Measurements from ENCODE around the gene CCM2. TPM values are rescaled to one million over a fixed set of nuclear protein-coding genes. Genes with fewer than 3 reads are reported as not detected.

CCM2 gene
- polyA plus RNA-seq (ENCODE audit: insufficient read length in 10 of 10) = 10 to 100 TPM; 37.7 to 44.1 (median 40.4) TPM
- long read RNA-seq, donor 1, transcript CCM2-201 (10 exons, 1,894 nt) = major isoform, 6 of 7 reads
- long read RNA-seq, donor 1, partial matches to known transcripts = 0 of 7 reads
- long read RNA-seq, donor 1, other reads (novel, unspliced or antisense) = 0 of 7 reads
- long read RNA-seq, donor 2, partial matches to known transcripts = 0 of 5 reads
- long read RNA-seq, donor 2, other reads (novel, unspliced or antisense) = 0 of 5 reads
- long read RNA-seq, donor 3 = 0 reads
- long read RNA-seq, donor 4, partial matches to known transcripts = 0 of 5 reads
- long read RNA-seq, donor 4, other reads (novel, unspliced or antisense) = 0 of 5 reads
- long read RNA-seq, donor 5, partial matches to known transcripts = 0 of 9 reads
- long read RNA-seq, donor 5, other reads (novel, unspliced or antisense) = 0 of 9 reads
- long read RNA-seq, donor 6, transcript CCM2-201 (10 exons, 1,894 nt) = major isoform, 5 of 10 reads
- long read RNA-seq, donor 6, partial matches to known transcripts = 0 of 10 reads
- long read RNA-seq, donor 6, other reads (novel, unspliced or antisense) = 0 of 10 reads
- long read RNA-seq, donor 7, transcript CCM2-201 (10 exons, 1,894 nt) = major isoform, 9 of 13 reads
- long read RNA-seq, donor 7, partial matches to known transcripts = 0 of 13 reads
- long read RNA-seq, donor 7, other reads (novel, unspliced or antisense) = 0 of 13 reads
- long read RNA-seq, donor 8, partial matches to known transcripts = 5 of 11 reads
- long read RNA-seq, donor 8, other reads (novel, unspliced or antisense) = 0 of 11 reads
- long read RNA-seq, donor 9, partial matches to known transcripts = 0 of 1 reads
- long read RNA-seq, donor 9, other reads (novel, unspliced or antisense) = 0 of 1 reads

DNA sequence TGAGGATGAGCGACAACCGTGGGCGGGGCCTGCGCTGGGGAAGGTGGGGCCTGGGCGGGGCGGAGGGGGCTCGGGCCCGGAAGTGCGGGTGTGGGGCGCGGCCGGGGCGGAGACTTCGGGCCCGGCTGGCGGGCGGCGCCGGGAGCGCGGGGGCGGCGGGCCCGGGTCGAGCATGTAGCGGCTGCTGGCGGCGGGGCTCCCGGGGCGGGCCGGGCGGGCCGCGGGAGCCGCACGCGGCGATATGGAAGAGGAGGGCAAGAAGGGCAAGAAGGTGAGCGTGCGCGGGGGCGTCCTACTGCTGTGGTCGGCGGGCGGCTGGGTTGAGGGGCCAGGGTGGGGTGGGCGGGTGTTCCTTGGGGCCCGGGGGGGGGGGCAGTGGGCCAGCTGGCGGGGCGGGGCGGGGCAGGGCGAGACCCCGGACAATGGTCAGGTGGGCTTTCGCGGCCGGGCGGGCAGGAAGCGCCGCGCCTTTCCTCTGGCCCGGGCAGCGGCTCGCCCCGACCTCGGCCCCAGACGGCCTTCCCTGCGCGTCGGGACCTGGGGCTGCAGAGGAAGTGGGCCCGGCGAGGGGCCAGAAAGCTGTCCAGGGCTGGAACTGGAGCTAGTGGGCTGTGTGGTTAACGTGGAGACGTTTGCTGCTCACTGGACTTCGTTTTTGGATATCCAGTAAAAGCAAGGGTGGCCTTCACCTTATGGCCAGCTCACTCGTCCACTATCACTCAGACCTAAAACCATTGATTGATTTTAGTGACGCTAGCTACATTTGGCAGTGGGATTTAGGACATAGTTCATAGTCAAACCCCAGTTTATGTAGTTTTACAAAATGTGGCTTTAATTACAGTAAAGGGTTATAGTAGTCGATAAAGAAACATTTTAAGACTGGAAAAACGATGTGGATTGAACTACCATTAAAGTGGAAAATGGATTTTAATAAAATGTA lies at the start of gene CCM2:
TSS of gene CCM2 (plus strand) at position 109 of the 940 bp plus-strand sequence. CDS start at position 242, 133 bp downstream.
- peak in 2 of 3 donors; percentile 62 to 82 for DNase-seq

GRCh38 chr7:44953156-44953555 lies 46.8 kb upstream of the CCM2 start:
- no peak for DNase-seq

GRCh38 chr7:44955733-44956132 lies 44.3 kb upstream of the CCM2 start:
- no peak for DNase-seq

DNA sequence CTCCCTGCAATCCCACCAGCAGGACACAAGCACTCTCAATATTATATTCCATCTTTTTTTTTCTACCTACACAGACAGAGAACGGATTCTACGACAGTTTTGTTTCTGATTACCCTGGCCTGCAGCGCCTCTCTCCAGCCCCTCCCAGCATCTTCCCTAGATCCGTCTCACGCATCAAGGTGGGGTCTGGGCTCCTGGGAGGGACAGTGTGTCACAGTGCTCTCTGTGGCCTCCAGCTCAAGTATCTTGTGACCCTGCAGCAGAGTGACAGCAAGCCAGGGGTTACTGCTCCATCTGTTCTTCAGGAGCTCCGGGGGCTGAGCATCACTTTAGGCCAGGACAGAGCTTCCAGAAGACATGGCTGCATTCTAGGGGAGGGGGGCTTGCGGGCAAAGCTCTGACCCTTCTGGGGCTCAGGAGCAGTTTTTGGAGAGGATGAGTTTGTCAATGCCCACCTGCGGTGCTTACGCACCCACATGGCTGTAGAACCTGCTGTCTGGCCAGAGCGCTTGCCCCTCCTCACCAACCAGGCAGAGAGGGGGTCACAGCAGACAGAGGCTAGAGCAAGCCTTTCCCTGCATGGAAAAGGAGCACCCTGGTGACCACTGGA lies 43.7 kb upstream of the CCM2 start:
- no peak for DNase-seq

GRCh38 chr7:44958645-44959344 lies 41.2 kb upstream of the CCM2 start:
- DNase-seq = no peak

DNA sequence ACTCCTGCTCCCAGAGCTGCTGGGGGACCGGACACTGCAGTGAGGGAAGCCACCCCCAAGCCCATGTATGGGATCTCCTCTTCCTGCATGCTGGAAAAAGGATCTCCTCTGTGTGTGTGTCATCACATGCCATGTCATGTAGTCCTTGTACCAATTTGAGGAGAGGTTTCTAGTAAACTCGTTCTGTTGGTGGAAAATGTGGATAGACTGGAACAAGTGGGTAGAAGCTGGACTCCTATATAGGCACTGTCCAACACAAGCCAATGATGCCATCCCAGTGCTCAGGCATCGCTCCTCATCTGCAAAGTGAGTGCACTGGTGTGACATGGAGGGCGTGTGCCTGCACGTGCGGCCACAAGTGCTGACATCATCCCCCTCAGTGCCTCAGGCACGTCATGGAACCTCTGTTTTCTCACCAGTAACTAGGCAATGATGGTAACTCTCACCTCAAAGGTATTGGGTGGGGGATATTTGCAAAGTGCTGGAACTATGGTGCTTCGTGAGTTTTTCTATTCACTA lies 40.5 kb upstream of the CCM2 start:
- no peak for DNase-seq

DNA sequence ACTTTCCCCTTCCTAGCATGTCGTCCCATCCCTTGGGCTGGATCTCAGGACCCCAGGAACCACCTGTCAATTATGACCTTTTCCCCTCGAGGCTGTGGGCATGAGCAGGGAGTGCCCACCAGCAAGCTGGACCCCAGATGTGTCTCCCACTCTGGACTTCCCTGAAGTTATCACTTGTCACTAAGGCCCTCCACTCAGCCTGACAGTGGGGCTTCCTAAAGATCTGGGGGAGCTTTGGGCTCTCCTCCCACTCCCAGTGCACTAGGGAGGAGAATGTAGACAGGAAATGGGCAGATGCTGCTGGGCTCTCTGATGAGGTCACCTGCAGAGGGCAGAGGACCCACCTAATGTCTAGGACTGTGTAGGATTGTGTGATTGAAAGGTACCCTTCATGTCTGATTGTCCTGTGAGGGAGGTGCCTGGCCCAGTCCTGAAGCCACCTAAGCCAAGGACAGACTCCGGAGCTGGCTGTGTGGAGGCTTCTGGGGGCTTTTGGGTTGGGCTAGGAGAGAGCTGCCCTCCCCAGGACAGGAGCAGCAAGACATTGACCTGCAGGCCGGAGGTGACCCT lies 39.9 kb upstream of the CCM2 start:
- no peak for DNase-seq

DNA sequence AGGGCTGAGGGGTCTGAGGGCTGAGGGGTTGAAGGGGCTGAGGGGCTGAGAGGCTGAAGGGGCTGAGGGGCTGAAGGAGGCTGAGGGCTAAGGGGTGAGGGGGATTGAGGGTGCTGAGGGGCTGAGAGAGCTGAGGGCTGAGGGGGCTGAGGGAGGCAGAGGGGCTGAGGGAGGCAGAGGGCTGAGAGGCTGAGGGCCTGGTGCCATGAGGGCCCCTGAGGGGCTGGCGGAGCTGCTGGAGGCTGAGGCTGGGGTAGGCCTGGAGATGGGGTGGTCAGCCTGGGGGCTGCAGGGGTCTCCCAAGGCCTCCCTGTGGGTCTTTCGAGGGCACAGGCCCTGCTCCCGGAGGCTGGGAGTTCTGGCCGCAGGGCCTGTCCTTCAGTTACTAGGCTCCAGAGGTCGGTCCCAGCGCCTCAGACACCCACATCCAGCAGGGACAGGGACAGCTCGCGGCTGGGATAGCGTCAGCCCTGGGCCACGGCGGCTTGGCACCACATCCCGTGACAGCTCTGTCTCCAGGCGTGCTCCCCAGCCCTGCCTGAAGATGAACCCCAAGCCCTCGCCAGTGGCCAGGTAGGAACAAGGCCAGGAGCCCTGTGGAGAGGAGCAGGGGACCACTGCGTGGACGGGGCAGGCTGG lies 38.0 kb upstream of the CCM2 start:
- DNase-seq = no peak

GRCh38 chr7:44962483-44963251 lies 37.3 kb upstream of the CCM2 start:
- peak in 2 of 3 donors; percentile 35 to 79 for DNase-seq

- no peak for DNase-seq
Measured at GRCh38 chr7:44963364-44964290, 36.4 kb upstream of the CCM2 start.

GRCh38 chr7:44964384-44964830 lies 35.6 kb upstream of the CCM2 start:
- no peak for DNase-seq

GRCh38 chr7:44964831-44965440 lies 35.1 kb upstream of the CCM2 start:
- DNase-seq = no peak

DNA sequence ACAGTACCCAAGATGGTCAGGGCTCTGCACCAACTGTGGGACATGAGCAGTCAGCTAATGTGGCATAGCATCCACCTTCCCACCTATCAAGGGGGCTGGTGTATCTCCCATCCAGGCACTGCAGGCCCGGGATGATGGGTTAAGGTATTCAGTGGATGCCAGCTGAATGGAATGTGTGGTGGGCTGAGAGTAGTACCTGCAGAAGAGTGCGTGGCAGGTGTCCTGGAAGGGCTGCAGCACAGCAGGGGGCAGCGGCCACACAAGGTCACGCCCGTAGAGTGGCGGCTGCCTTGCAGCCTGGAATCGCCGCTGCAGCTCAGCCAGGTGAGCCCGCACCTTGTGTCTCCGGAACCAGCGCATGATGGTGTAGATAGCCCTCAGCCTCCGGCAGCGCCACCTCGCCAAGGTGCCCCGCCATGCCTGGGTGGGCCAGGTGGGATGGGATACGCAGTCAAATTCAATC lies 34.5 kb upstream of the CCM2 start:
- DNase-seq = no peak

DNA sequence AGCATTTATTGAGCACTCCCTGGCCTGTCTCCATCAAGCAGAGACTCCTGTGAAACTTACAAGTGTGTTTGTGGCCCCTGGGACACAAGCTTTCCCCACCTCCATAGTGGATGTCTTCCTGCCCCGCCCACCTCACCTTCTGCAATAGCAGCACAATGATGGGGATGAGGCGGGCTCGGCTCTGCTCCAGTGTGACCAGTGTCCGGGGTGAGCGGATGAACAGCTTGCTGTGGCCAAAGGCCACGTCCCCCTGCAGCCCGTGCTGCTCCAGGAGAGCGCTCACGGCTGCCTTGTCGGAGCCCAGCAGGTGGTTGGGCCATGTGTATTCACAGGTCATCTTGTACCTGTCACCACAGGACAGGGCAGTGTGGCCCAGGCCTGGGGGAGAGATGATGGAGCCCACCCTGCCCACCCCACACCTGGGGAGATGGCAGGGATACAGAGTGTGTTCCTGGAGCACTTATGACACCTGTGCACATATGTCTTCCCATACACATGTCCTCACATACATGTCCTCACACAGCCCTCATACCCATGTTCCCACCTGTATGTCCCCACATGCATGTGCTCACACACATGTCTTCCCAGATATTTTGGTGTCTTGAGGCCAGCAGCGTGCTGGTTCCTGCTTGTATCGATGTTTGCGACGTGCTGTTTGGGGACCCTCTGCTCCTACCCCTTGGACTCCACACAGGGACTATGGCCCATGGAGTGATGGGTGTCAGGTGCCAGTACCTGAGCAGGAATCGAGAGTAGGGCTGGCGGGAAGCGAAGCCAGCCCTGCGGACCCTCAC lies 33.9 kb upstream of the CCM2 start:
- no peak for DNase-seq

GRCh38 chr7:44966731-44967538 lies 33.1 kb upstream of the CCM2 start:
- DNase-seq = no peak
